VCaP (cell line): ENCODE measurements around the gene VPS26A.

Experiments
- H3K27ac ChIP-seq: fragments of 450-650 bp; 2 replicates; pipeline ENCODE4 v1.5.1; 2017
- TF ChIP-seq, protein P1 (sequence below): fragments of 450-650 bp; conservative IDR thresholded peaks from 2 replicates; pipeline ENCODE4 v1.5.1; 2017; ENCODE audit warnings: mild to moderate bottlenecking, moderate library complexity

The VPS26A gene

DNA sequence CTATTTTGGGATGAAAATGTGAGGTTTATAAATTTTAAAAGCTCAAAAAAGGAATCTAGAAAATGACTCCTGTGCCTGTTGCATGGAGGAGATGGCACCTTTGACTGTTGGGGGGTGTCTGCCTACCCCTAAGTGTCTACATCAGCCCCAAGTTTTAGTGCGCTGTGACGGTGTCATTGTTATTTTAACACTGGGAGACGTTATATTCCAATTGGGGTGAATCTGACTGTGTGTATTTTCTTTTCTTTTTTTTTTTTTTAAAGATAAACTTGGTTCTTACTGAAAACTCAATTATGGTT lies 35.6 kb upstream of the VPS26A start:
- TF ChIP-seq, protein P1, sequence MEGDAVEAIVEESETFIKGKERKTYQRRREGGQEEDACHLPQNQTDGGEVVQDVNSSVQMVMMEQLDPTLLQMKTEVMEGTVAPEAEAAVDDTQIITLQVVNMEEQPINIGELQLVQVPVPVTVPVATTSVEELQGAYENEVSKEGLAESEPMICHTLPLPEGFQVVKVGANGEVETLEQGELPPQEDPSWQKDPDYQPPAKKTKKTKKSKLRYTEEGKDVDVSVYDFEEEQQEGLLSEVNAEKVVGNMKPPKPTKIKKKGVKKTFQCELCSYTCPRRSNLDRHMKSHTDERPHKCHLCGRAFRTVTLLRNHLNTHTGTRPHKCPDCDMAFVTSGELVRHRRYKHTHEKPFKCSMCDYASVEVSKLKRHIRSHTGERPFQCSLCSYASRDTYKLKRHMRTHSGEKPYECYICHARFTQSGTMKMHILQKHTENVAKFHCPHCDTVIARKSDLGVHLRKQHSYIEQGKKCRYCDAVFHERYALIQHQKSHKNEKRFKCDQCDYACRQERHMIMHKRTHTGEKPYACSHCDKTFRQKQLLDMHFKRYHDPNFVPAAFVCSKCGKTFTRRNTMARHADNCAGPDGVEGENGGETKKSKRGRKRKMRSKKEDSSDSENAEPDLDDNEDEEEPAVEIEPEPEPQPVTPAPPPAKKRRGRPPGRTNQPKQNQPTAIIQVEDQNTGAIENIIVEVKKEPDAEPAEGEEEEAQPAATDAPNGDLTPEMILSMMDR, result no peak
- H3K27ac ChIP-seq, result no peak overlapping the region

DNA sequence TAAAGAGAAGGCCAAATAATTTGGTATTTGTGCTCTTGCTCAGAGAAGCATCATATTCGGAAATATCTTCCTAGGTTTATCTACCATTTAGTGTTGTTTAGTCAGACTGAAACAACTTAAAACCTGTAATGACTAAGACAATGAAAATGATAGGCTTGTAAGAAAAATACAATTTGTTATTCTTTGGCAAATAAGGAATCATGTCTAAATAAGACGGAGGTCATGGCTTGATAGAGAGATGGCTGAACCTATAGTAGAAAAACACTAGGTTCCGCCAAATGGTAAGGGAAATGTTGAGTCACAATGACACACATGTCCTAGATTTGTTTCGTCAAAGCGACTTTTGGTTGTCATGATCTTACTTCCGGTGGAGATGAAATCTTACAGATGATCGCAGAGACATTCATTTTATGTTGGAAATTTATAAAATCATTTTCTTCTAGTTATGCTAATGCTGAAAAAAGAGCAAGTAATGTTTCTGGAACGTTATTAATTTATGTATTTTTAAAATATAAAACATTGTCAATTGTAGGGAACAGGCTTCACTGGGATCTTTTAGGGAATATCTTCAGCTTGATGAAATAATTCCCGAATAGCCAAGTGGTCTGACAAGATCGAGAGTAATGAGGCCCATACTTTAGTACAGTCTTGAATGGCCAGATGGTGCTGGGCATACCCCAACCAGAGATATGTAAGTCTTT lies 35.0 kb upstream of the VPS26A start:
- H3K27ac ChIP-seq, result no peak overlapping the region
- TF ChIP-seq, protein P1, result no peak

DNA sequence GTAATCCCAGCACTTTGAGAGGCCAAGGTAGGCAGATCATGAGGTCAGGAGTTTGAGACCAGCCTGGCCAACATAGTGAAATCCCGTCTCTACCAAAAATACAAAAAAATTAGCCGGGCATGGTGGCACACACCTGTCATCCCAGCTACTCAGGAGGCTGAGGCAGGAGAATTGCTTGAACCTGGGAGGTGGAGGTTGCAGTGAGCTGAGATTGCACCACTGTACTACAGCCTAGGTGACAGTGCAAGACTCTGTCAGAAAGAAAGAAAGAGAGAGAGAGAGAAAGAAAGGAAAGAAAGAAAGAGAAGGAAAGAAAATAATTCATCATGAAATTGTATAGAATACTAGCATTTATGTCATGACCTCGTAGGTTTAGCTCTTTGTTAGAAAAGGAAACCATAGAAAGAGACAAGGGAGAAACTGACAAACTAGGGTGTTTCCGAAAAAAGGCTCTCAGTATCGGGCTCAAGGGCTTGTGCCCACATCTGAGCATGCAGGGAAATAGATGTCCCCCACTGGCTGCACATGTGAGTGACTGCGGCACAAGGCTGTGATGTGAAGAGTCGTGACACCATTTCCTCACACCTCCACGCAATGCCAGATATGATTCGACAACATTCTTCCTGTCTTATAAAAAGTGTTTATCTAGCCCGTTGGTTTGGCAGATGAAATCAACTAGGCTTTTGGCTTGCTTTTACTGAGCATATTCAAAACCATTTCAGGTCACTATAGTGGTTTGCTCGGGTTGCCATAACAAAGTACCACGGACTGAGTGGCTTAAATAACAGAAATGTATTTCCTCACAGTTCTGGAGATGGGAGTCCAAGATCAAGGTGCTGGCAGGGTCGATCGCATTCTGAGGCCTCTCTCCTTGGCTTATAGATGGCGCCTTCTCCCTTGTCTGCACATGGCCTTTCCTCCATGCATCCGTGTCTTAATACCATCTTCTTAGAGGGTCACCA lies 34.1 kb upstream of the VPS26A start:
- no peak overlapping the region for H3K27ac ChIP-seq
- TF ChIP-seq, protein P1, result no peak

DNA sequence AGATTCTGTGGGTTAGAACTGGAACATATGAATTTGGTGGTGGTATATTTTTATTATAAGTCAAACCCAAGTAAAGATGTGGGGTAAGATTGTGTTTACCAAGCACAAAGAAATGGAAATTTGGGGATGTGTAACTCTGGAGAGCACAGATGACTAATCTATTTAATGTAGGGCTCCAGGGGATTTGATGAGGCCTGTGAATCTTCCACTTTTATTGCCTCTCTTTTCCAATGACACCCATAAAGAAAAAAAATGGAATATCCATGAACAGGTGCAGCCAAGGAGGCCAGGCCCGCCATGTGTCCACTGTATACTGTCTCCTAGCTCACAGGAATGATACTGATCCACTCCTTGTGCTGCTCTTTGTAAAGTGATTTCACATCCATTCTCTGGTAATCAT lies 33.3 kb upstream of the VPS26A start:
- TF ChIP-seq, protein P1, result no peak
- no peak overlapping the region for H3K27ac ChIP-seq

DNA sequence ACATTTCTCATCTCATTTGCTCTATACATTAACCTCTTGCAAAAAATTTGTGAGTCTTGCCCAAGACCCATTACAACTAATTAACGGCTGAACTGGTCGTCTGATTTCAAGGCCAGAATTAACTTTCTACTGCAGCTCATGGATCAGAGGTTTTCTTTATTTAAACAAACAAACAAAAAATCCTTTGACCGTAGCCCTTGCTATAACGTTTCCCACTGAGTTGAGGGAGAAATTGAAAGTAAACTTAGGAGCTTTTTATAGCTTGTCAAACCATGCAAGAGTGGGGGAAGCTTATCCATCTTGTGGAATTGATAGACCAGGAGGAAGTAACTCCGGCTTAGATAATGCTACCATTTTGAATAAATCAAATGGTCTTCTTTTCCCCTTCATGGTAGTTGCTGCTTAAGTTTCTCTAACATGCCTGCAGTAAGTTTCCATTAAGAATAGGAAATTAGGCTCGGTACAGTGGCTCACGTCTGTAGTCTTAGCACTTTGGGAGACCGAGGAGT lies 32.8 kb upstream of the VPS26A start:
- TF ChIP-seq, protein P1, result no peak
- H3K27ac ChIP-seq, result no peak overlapping the region

DNA sequence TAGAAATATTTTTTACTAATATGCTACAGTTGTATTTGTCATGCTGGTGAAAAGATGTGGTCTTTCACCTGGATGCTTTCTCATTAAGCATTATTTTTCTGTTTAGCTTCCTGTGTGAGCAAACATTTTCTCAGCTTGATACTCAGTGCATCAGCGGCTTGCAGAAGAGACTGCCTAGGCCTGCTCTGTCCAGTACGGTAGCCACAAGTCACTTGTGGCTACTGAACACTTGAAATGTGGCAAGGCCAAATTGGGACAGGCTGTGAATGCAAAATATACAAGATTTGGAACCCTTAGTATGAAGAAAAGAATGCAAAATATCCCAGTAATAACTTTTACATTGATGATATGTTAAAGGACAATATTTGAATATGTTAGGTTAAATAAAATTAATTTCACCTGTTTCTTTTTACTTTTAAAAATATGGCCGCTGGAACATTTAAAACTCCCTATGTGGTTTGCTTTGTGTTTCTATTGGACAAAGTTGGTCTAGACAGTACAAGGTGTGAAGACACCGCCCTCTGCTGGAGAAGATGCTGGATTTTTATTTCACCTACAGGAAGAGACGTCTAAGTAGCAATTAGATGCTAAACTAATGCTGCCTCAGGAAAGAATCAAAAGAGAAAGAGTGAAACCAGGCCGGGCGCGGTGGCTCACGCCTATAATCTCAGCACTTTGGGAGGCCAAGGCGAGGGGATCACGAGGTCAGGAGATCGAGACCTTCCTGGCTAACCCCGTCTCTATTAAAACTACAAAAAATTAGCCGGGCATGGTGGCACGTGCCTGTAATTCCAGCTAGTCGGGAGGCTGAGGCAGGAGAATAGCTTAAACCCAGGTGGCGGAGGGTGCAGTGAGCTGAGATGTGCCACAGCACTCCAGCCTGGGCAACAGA lies 30.8 kb upstream of the VPS26A start:
- no peak overlapping the region for H3K27ac ChIP-seq
- TF ChIP-seq, protein P1, result peak; percentile 83
